ENCODE data around the gene CDC42BPA.
"Not testable (repeated sequence)": the region's sequence is repeated elsewhere in the genome, so short reads cannot be mapped to it uniquely, and the experiment has no call there.

The CDC42BPA gene

GRCh38 chr1:227112538-227112937 lies 205.8 kb downstream of the CDC42BPA start:
- no peak for DNase-seq

DNA sequence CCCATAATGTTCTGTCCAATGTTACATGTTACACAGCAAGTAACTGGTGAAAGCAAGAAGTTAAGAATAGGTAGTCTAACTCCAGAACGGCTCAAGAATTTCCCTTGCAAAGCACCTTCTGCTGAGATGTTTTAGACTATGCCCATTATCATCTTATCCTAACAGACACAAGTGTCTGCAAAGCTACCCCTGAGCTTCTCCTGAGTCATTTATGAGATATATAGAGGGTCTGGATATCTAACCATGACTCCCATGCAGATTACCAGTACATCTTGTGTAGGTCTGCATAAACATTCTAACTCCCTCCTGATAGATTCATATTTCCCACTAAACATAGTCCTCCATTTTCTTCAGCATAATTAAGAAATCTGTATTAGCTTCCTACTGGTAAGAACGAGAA lies 206.5 kb downstream of the CDC42BPA start:
- no peak for DNase-seq

GRCh38 chr1:227105291-227105690 lies 213.0 kb downstream of the CDC42BPA start:
- not testable (repeated sequence) for DNase-seq

GRCh38 chr1:227102056-227102455 lies 216.2 kb downstream of the CDC42BPA start:
- no peak for DNase-seq

GRCh38 chr1:227094249-227094966 lies 223.9 kb downstream of the CDC42BPA start:
- no peak for DNase-seq

DNA sequence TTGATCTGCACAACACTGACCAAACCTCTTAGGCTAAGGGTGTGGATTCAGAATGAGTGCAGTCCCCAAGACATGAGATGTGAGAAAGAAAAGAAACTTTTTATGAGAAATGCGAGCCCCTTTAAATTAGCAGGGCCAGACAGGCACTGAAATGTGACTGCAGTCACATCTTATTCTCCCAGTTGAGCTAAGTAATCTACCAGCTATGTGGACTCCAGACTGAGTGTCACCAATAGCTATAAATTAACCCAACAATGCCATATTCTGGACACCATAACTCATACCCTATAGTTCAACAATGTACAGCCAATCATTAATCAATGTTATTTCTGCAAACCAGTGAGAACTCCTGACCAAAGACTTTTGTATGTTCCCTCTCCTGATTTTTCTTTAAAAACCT lies 225.0 kb downstream of the CDC42BPA start:
- DNase-seq = no peak

GRCh38 chr1:227092069-227092468 lies 226.2 kb downstream of the CDC42BPA start:
- DNase-seq = no peak

GRCh38 chr1:227086636-227087035 lies 231.7 kb downstream of the CDC42BPA start:
- DNase-seq = no peak

- no peak for DNase-seq
Measured at GRCh38 chr1:227082999-227083746, 235.1 kb downstream of the CDC42BPA start.

GRCh38 chr1:227077783-227078182 lies 240.5 kb downstream of the CDC42BPA start:
- DNase-seq = no peak

DNA sequence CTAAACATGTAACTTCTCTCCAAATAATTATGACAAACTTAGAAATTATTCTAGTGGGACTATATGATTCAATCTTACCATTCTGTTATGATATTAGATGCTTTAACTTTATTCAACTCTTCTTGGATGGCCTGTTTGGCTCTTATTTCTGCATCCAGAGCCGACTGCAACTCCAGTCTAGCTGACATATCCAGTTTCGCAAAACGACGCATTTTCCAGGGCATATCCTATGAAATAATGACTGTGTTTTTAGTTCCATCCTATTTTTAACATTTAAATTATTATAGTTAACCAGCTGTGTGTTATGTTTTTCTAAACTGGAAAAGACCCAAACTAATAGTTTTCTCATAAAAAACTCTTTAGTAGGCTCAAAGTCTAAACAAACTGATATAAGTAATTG lies 244.5 kb downstream of the CDC42BPA start:
- no peak for DNase-seq

GRCh38 chr1:227072991-227073390 lies 245.3 kb downstream of the CDC42BPA start:
- DNase-seq = no peak

DNA sequence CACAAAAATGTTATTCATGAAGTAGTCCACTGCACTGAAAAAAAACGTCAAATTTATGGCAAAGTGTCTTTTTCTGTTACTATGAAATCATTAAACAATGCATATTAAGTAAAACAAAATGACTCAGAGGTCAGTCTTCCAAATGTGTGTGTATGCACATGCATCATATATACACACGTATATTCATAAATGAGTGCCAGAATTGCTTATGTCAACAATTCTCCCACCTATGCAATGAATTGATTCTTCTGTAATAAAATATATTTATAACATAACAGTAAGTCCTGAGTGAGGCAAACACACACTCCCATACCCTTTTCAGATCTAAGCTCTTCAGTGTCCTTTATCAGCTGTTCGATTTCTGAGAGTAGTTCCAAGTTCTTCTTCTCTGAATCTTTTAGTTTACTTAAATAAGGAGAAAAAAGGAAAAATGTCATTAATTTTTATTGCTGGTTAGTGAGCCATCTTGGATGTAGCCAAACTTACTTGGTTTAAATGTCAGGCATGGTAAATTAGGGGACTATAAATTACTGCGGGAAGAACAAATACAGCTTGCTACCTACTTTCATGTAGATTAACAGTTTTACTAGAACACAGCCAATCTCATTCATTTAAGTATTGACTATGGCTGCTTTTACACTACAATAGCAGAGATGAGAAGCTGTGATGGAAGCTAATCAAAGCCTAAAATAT lies 246.3 kb downstream of the CDC42BPA start:
- no peak for DNase-seq

DNA sequence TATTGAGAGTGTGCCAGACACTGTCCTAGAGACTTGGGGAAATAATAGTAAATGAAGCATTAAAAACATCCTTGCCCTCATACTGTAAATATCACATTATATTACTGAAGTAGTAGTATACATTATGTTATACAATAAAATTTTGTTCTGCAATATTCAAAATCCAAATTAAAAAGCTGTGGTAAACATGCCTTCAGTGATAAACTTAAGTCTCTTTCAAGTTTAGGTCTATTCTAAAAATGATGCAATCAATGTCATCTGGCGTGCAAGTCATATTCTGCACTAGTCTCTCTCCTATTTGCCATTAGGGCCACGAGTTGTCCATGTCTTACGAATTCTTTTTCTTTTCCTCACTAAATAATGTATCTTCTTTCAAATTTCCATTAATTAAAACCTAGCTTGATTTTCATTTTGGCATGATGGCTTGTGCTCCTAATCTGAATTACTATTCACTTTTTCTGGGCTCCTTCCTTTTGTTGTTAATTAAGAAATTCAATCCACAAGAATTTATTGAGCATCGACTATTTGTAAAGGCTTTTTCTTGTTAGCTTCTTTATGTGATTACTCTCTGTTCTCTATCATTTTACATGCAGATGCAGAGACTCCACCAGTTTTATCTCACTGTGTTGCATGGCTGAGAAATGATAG lies 247.5 kb downstream of the CDC42BPA start:
- no peak for DNase-seq

- no peak for DNase-seq
Measured at GRCh38 chr1:227069490-227069889, 248.8 kb downstream of the CDC42BPA start.

DNA sequence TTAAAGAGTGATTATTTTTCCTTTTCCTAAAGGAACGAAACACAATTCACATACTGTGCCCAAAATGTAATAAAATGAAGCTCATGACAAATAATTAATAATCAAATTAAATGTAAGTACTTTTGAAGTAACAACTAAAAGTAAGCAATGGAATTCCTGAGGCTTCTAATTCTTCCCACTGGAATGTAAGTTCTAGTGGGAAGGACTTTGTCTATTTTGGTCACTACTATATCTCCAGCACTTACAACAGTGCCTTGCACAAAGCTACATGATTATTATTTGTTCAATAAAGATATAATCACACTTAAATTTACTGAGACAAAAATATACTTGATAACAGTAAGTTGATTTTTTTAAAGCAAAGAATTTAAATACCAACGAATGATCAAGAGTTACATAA lies 249.4 kb downstream of the CDC42BPA start:
- DNase-seq = no peak

GRCh38 chr1:227066999-227067398 lies 251.3 kb downstream of the CDC42BPA start:
- no peak for DNase-seq

- DNase-seq = no peak
Measured at GRCh38 chr1:227065311-227065710, 253.0 kb downstream of the CDC42BPA start.

DNA sequence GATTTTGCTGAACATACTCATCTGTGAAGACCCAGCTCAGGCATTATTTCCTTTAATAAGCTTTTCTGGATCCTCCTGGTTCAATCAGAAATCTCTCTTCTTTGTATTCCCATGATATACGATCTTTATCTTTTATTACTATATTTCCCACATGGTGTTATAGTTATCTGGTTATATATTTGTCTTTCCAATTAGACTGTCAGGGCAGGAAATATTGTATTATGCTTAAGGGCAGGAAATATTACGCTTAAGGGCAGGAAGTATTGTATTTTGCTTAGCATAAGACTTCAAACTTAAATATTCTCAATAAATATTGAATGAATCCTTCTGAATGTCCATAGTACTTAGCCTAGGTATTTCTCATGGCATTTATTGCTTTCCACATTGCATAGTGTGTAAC lies 256.0 kb downstream of the CDC42BPA start:
- DNase-seq = no peak

GRCh38 chr1:227059076-227059475 lies 259.2 kb downstream of the CDC42BPA start:
- DNase-seq = no peak

GRCh38 chr1:227058321-227058751 lies 260.0 kb downstream of the CDC42BPA start:
- no peak for DNase-seq

- no peak for DNase-seq
Measured at GRCh38 chr1:227049253-227049652, 269.0 kb downstream of the CDC42BPA start.

DNA sequence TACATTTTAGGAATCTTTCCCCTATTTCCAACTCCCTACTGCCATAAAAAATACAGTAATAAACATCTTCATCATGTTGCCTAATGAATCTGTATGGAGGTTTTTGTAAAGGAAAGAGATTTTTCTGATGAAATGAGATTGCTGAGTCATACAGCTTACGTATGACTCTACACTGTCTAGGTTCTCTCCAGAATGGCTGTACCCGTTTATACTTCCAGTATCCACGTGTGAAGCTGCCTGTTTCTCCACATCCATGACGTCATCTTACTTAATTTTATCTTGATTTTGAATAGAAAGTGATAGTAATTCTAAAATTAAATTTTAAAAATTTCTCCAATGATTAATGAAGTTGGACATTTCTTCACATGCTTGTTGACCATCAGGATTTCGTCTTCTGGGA lies 274.5 kb downstream of the CDC42BPA start:
- no peak for DNase-seq

Data from CD4-positive, alpha-beta T cell treated with Interleukin-10 for 1 hour (primary cell).